Hepatocyte (in vitro differentiated cells): Measurements from ENCODE around the gene ADCY4. TPM values are rescaled to one million over a fixed set of nuclear protein-coding genes. Genes with fewer than 3 reads are reported as not detected.
A peak's percentile ranks its signal among the peaks of the same experiment; 100 is the strongest.

Experiments used
- DNase-seq: peaks from one replicate; pipeline ENCODE4 v3.0.0-alpha.2; 2016; ENCODE audit warnings: low spot score
- H2AFZ ChIP-seq: fragments of 200-600 bp; sonication (generic); 2 replicates; pipeline ENCODE4 v1.6.0; 2016; ENCODE audit warnings: antibody characterized with exemption, mild to moderate bottlenecking
- H3K27ac ChIP-seq: fragments of 200-600 bp; sonication (generic); 2 replicates; pipeline ENCODE4 v1.5.1; 2016; ENCODE audit warnings: mild to moderate bottlenecking
- H3K27me3 ChIP-seq: fragments of 200-600 bp; sonication (generic); 2 replicates; pipeline ENCODE4 v1.6.1; 2016
- H3K36me3 ChIP-seq: fragments of 200-600 bp; sonication (generic); replicated peaks from 2 replicates; pipeline ENCODE4 v1.5.1; 2016; ENCODE audit warnings: low read depth; ENCODE audit not compliant: insufficient read depth
- H3K4me1 ChIP-seq: fragments of 200-600 bp; sonication (generic); 2 replicates; pipeline ENCODE4 v1.5.1; 2016; ENCODE audit warnings: mild to moderate bottlenecking, moderate library complexity; ENCODE audit not compliant: insufficient read depth
- H3K4me2 ChIP-seq: fragments of 200-600 bp; sonication (generic); 2 replicates; pipeline ENCODE4 v1.6.0; 2016
- H3K4me3 ChIP-seq: fragments of 200-600 bp; sonication (generic); 2 replicates; pipeline ENCODE4 v1.5.1; 2016; ENCODE audit warnings: mild to moderate bottlenecking
- H3K79me2 ChIP-seq: fragments of 200-600 bp; sonication (generic); 2 replicates; pipeline ENCODE4 v1.6.0; 2017; ENCODE audit warnings: mild to moderate bottlenecking
- H3K9me2 ChIP-seq: fragments of 200-600 bp; sonication (generic); replicated peaks from 2 replicates; pipeline ENCODE4 v1.6.0; 2017; ENCODE audit warnings: mild to moderate bottlenecking; ENCODE audit not compliant: insufficient read depth
- H3K9me3 ChIP-seq: fragments of 200-600 bp; sonication (generic); 2 replicates; pipeline ENCODE4 v1.5.1; 2016; ENCODE audit warnings: low read depth, mild to moderate bottlenecking
- H4K20me1 ChIP-seq: fragments of 200-600 bp; sonication (generic); 2 replicates; pipeline ENCODE4 v1.6.0; 2016; ENCODE audit warnings: mild to moderate bottlenecking; ENCODE audit not compliant: insufficient read depth, poor library complexity, severe bottlenecking
- CTCF ChIP-seq: fragments of 200-600 bp; sonication (generic); IDR thresholded peaks from 2 replicates; pipeline ENCODE4 v1.5.1; 2016; ENCODE audit warnings: antibody characterized with exemption, mild to moderate bottlenecking; ENCODE audit not compliant: poor library complexity
- EZH2 ChIP-seq: fragments of 200-600 bp; sonication (generic); IDR thresholded peaks from 2 replicates; pipeline ENCODE4 v1.6.1; 2016; ENCODE audit warnings: antibody characterized with exemption, mild to moderate bottlenecking, borderline replicate concordance
- EZH2phosphoT487 ChIP-seq: fragments of 200-600 bp; sonication (generic); IDR thresholded peaks from one replicate; pipeline ENCODE4 v1.6.1; 2018; ENCODE audit warnings: antibody characterized with exemption, mild to moderate bottlenecking, low read depth, moderate library complexity; ENCODE audit not compliant: unreplicated experiment, severe bottlenecking
- WGBS: methylation state at CpG from one replicate; pipeline ENCODE4 v1.1.6; 2016; ENCODE audit warnings: low lambda C conversion rate; ENCODE audit errors: missing lambda C conversion rate; 5-methylcytosine and 5-hydroxymethylcytosine counted together
- polyA plus RNA-seq: library from polyadenylated mRNA; unstranded; fragments of >200 nt; fragmentation: Nextera tagmentation; extraction: Ambion mirVana; gene quantifications from 2 replicates; pipeline ENCODE4 v1.2.1, GENCODE V29; 2016
- total RNA-seq: library from RNA; depleted of rRNA; stranded (reverse); fragments of >200 nt; gene quantifications from 2 replicates; pipeline ENCODE4 v1.2.3, GENCODE V29; 2014

The ADCY4 gene
- total and polyA plus RNA-seq, 2 experiments from 2014 or later = 0.63 to 1.3 TPM

GRCh38 chr14:24297190-24297964 lies 37.5 kb downstream of the ADCY4 start:
- Histone ChIP-seq H3K79me2 (peaks cover 29% of the 10 kb centered on the region), H3K4me2 (peak overlapping the region; percentile 85), H4K20me1 (no peaks in the 10 kb centered on the region), H3K4me1 (peaks cover 20% of the 10 kb centered on the region), H3K27ac (peak overlapping the region; percentile 18), H3K27me3 (no peaks in the 10 kb centered on the region), H3K36me3 (no peaks in the 10 kb centered on the region), H2AFZ (no peak overlapping the region), H3K9me3 (no peaks in the 10 kb centered on the region), H3K9me2 (no peaks in the 10 kb centered on the region), H3K4me3 (no peak overlapping the region)
- no peak for TF ChIP-seq EZH2
- peak; percentile 43 for TF ChIP-seq CTCF
- TF ChIP-seq EZH2phosphoT487 = no peak
- WGBS = 60% methylated on average over 5 of the region's 5 CpGs
- DNase-seq = peak; percentile 58

DNA sequence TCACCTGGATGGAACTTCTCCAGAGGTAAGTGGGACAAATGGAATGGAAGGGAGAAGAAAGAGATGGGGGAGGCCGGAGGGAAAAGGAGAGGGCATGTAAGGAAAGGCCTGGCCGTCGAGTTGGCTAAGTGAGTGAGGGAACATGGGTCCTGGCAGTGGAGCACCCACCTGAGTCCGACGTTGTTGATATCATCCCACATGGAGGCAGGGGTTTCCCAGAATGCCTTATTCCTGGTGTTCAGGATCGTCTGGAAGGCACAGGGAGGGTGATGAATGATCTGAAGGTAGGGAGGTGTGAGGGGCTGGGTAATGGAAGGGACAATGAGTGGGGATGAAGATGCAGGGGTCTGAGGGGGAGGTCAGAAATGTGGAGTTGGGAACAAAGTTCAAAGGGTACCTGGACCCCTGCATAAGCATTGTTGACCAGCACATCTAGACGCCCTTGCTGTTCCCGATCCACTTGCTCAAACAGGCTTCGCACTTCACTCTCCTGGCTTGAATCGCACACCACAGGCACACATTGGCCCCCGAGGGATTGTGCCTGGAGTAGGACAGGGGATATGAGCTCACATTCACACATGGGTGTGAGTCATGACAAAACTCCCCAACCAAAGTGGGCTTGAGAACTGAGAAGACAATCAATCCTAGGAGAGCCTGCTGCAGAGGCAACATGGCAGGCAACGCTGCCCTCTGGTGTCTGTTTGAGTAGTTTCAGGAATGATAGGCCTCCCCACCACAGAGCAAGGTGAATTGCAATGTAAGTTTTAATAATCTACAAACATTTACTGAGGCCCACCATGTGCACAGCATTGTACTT lies 38.3 kb downstream of the ADCY4 start:
- no peak overlapping the region for H3K4me2 ChIP-seq
- peak overlapping the region; percentile 52 for H3K27ac ChIP-seq
- no peaks in the 10 kb centered on the region for H3K9me3 ChIP-seq
- DNase-seq = peak; percentile 87
- TF ChIP-seq EZH2phosphoT487 (no peak), CTCF (peak; percentile 76)
- H3K79me2 ChIP-seq = peaks cover 25% of the 10 kb centered on the region
- H3K9me2 ChIP-seq = no peaks in the 10 kb centered on the region
- no peaks in the 10 kb centered on the region for H3K27me3 ChIP-seq
- no peak overlapping the region for H2AFZ ChIP-seq
- H3K36me3 ChIP-seq = no peaks in the 10 kb centered on the region
- H4K20me1 ChIP-seq = no peaks in the 10 kb centered on the region
- H3K4me1 ChIP-seq = peaks cover 20% of the 10 kb centered on the region
- no peak overlapping the region for H3K4me3 ChIP-seq
- 70% methylated on average over 12 of the region's 12 CpGs for WGBS

GRCh38 chr14:24293525-24293924 lies 41.3 kb downstream of the ADCY4 start:
- H3K27ac ChIP-seq = no peak overlapping the region
- no peaks in the 10 kb centered on the region for H4K20me1 ChIP-seq
- H3K79me2 ChIP-seq = peaks cover 7% of the 10 kb centered on the region
- H3K9me3 ChIP-seq = no peaks in the 10 kb centered on the region
- H3K27me3 ChIP-seq = no peaks in the 10 kb centered on the region
- H2AFZ ChIP-seq = no peak overlapping the region
- no peak overlapping the region for H3K4me2 ChIP-seq
- H3K4me1 ChIP-seq = peaks cover 9% of the 10 kb centered on the region
- H3K4me3 ChIP-seq = no peak overlapping the region
- TF ChIP-seq EZH2phosphoT487 (no peak), CTCF (no peak), EZH2 (no peak)
- no peak for DNase-seq
- H3K36me3 ChIP-seq = no peaks in the 10 kb centered on the region
- 98% methylated on average over 2 of the region's 2 CpGs for WGBS
- H3K9me2 ChIP-seq = no peaks in the 10 kb centered on the region
